HepG2 (cell line): ENCODE results near the gene KCNJ8. TPM values are rescaled to one million over a fixed set of nuclear protein-coding genes. Genes with fewer than 3 reads are reported as not detected.
"Not testable (repeated sequence)": the region's sequence is repeated elsewhere in the genome, so short reads cannot be mapped to it uniquely, and the experiment has no call there.

Source experiments
- ATAC-seq: fragments of 200-7000 bp; cut with Tn5 transposase; 3 replicates; pipeline ENCODE4 v1.9.1; 2020; ENCODE audit warnings: mild to moderate bottlenecking, moderate library complexity
- BruUV-seq: library from RNA; stranded (reverse); fragments of 400-500 nt; replicated peaks from 2 replicates; lab custom pipeline; 2021; lab: Mats Ljungman, UMichigan
- CTCF ChIA-PET: fragments of 300-600 bp; formaldehyde crosslinking; extraction: SDS; loops from one replicate; lab custom pipeline; 2021; ENCODE audit warnings: low total read pairs, inconsistent platforms, low intra/inter-chr PET ratio; lab: Yijun Ruan, JAX
- POLR2A ChIA-PET: fragments of 350-600 bp; sonication (Branson Sonifier 250); formaldehyde crosslinking; loops from one replicate; lab custom pipeline; 2020; ENCODE audit warnings: antibody characterized with exemption, inconsistent platforms; lab: Yijun Ruan, JAX
- DNase-seq: peaks from one replicate; pipeline ENCODE4 v3.0.0-alpha.2; 2015; ENCODE audit warnings: low spot score
- FAIRE-seq: peaks from 3 replicates; lab custom pipeline; 2011; peaks lifted over from hg19 to GRCh38; lab: Jason Lieb, UNC
- H2AFZ ChIP-seq: one replicate; pipeline ENCODE4 v1.6.1; 2011; ENCODE audit warnings: low read length, inconsistent platforms
- H3K27ac ChIP-seq: fragments of 300-600 bp; 3 replicates; pipeline ENCODE4 v1.8.0; 2011; ENCODE audit warnings: mixed run types, mild to moderate bottlenecking, mixed read lengths, low read length, inconsistent platforms; ENCODE audit not compliant: insufficient read depth; ENCODE audit errors: extremely low read length
- H3K27me3 ChIP-seq, 2 experiments: fragments of 200-600 bp in 1 of 2; 2 replicates in 1 of 2; 3 replicates in 1 of 2; pipeline versions ENCODE4 v1.6.0 to v1.8.0; 2011; ENCODE audit warnings: low read length in 2 of 2, mild to moderate bottlenecking in 2 of 2, moderate library complexity in 2 of 2, inconsistent platforms in 1 of 2; ENCODE audit not compliant: insufficient read depth in 2 of 2, control insufficient read depth in 1 of 2
- H3K36me3 ChIP-seq, 2 experiments: fragments of 200-600 bp in 1 of 2; replicated peaks in 1 of 2; 2 replicates in 1 of 2; 3 replicates in 1 of 2; pipeline versions ENCODE4 v1.5.1 to v1.8.0; 2011; ENCODE audit warnings: low read length in 2 of 2, inconsistent platforms in 1 of 2; ENCODE audit not compliant: insufficient read depth in 2 of 2, control insufficient read depth in 1 of 2
- H3K4me1 ChIP-seq: 2 replicates; pipeline ENCODE4 v1.5.1; 2012; ENCODE audit warnings: low read length, inconsistent platforms; ENCODE audit not compliant: insufficient read depth
- H3K4me2 ChIP-seq: 2 replicates; pipeline ENCODE4 v1.6.0; 2011; ENCODE audit warnings: low read depth, low read length, inconsistent platforms
- H3K4me3 ChIP-seq, 3 experiments: fragments of 200-600 bp in 1 of 3; sonication (generic), shearing (Covaris generic) in 1 of 3; replicated peaks in 1 of 3; 2 replicates each; pipeline ENCODE4 v1.5.1; 2011 to 2016; ENCODE audit warnings: low read length in 3 of 3, inconsistent platforms in 2 of 3, low read depth in 2 of 3, mild to moderate bottlenecking in 2 of 3, control low read depth in 1 of 3, mixed read lengths in 1 of 3; ENCODE audit not compliant: insufficient read depth in 1 of 3
- H3K79me2 ChIP-seq: one replicate; pipeline ENCODE4 v1.6.1; 2011; ENCODE audit warnings: low read length, inconsistent platforms; ENCODE audit not compliant: insufficient read depth
- H3K9ac ChIP-seq: 2 replicates; pipeline ENCODE4 v1.6.0; 2011; ENCODE audit warnings: mild to moderate bottlenecking, low read depth, low read length, inconsistent platforms; ENCODE audit not compliant: insufficient read depth
- H3K9me3 ChIP-seq: 2 replicates; pipeline ENCODE4 v1.5.1; 2012; ENCODE audit warnings: mild to moderate bottlenecking, low read length
- H4K20me1 ChIP-seq: 2 replicates; pipeline ENCODE4 v1.6.0; 2011; ENCODE audit warnings: inconsistent platforms, mild to moderate bottlenecking, low read length, moderate library complexity; ENCODE audit not compliant: insufficient read depth
- WGBS: methylation state at CpG from one replicate; pipeline ENCODE4 v1.1.6; 2017; ENCODE audit warnings: low lambda C conversion rate; 5-methylcytosine and 5-hydroxymethylcytosine counted together
- in situ Hi-C: cut with HindIII; loops from 2 replicates; pipeline ENCODE4 v1.10.0; 2017; ENCODE audit warnings: low pct_unique_long_range_greater_than_20kb; ENCODE audit not compliant: extremely low pct_ligation_motif_present
- intact Hi-C: fragments of 100-400 bp; cut with micrococcal nuclease; formaldehyde crosslinking; loops from one replicate; pipeline ENCODE4 v1.10.0; 2022; ENCODE audit not compliant: unreplicated experiment
- polyA plus RNA-seq, 8 experiments: library from polyadenylated mRNA; depleted of rRNA in 3 of 8; stranded (reverse) in 7 of 8; unstranded in 1 of 8; fragments of >200 nt; fragmentation: Illumina TruSeq in 4 of 8; extraction: Trizol in 4 of 8; gene quantifications; 2 replicates each; pipeline versions ENCODE4 v1.2.1 to v1.2.3, GENCODE V29; 2011 to 2016; ENCODE audit warnings: low read depth in 4 of 8, missing spikeins in 1 of 8, mixed read lengths in 1 of 8; ENCODE audit not compliant: insufficient read depth in 1 of 8
- total RNA-seq, 5 experiments: library from RNA; depleted of rRNA; stranded (reverse); fragments of >200 nt; fragmentation: Illumina TruSeq; extraction: Trizol; gene quantifications; 2 replicates each; pipeline ENCODE4 v1.2.3, GENCODE V29; 2016; ENCODE audit warnings: low read depth in 1 of 5

The KCNJ8 gene
- total and polyA plus RNA-seq, 2 of the 13 experiments (the other 11 are each of a cell fraction or from before 2014, with no cell fraction given), result not detected

DNA sequence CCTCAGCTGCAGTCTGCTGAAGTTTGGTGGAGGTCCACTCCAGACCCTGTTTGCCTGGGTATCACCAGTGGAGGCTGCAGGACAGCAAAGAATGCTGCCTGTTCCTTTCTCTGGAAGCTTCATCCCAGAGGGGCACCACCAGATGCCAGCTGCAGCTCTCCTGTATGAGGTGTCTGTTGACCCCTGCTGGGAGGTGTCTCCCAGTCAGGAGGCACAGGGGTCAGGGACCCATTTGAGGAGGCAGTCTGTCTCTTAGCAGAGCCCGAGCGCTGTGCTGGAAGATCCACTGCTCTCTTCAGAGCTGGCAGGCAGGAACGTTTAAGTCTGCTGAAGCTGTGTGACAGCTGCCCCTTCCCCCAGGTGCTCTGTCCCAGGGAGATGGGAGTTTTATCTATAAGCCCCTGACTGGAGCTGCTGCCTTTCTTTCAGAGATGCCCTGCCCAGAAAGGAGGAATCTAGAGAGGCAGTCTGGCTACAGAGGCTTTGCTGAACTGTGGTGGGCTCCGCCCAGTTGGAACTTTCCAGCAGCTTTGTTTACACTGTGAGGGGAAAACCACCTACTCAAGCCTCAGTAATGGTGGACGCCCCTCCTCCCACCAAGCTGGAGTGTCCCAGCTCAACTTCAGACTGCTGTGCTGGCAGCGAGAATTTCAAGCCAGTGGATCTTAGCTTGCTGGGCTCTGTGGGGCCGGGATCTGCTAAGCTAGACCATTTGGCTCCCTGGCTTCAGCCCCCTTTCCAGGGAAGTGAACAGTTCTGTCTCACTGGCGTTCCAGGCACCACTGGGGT lies 20.5 kb upstream of the KCNJ8 start:
- BruUV-seq, H3K36me3 ChIP-seq: not testable (repeated sequence)

DNA sequence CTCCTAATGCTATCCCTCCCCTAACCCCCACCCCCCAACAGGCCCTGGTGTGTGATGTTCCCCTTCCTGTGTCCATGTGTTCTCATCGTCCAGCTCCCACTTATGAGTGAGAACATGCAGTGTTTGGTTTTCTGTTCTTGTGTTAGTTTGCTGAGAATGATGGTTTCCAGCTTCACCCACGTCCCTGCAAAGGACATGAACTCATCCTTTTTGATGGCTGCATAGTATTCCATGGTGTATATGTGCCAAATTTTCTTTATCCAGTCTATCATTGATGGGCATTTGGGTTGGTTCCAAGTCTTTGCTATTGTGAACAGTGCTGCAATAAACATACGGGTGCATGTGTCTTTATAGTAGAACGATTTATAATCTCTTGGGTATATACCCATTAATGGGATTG lies 15.2 kb upstream of the KCNJ8 start:
- H3K4me3 ChIP-seq, BruUV-seq, CTCF ChIA-PET, H3K27ac ChIP-seq, H2AFZ ChIP-seq, H3K36me3 ChIP-seq, ATAC-seq, H3K4me1 ChIP-seq, H3K9me3 ChIP-seq, POLR2A ChIA-PET, intact Hi-C loops, DNase-seq, H4K20me1 ChIP-seq, FAIRE-seq, H3K27me3 ChIP-seq, H3K4me2 ChIP-seq, H3K9ac ChIP-seq, H3K79me2 ChIP-seq, in situ Hi-C loops: not testable (repeated sequence)
- WGBS, result 21% methylated on average over 4 of the region's 4 CpGs

More for the DNA sequence above, 20.5 kb upstream of the KCNJ8 start:
- H4K20me1 ChIP-seq, H2AFZ ChIP-seq, H3K9me3 ChIP-seq, H3K27ac ChIP-seq, H3K79me2 ChIP-seq, H3K4me2 ChIP-seq, DNase-seq, POLR2A ChIA-PET, H3K4me3 ChIP-seq, ATAC-seq, CTCF ChIA-PET, H3K4me1 ChIP-seq, FAIRE-seq, in situ Hi-C loops, H3K27me3 ChIP-seq, intact Hi-C loops, H3K9ac ChIP-seq: not testable (repeated sequence)
- WGBS, result 40% methylated on average over 2 of the region's 8 CpGs
